Gastrocnemius medialis (tissue), 4 donors: ENCODE results near the gene KRTAP10-7.

ENCODE experiments used
- CTCF ChIP-seq, 5 experiments: fragments of 450-650 bp in 3 of 5; fragments of 200-600 bp in 2 of 5; sonication (generic) in 2 of 5; IDR thresholded peaks in 4 of 5; conservative IDR thresholded peaks in 1 of 5; 1 replicate in 4 of 5; 2 replicates in 1 of 5; pipeline ENCODE4 v1.5.1; 2016 to 2019; ENCODE audit warnings: antibody characterized with exemption in 5 of 5, mild to moderate bottlenecking in 3 of 5, moderate library complexity in 3 of 5
- POLR2A ChIP-seq, 2 donors: fragments of 450-650 bp; IDR thresholded peaks; one replicate each; pipeline ENCODE4 v1.6.1; 2017; ENCODE audit warnings: antibody characterized with exemption in 2 of 2, mild to moderate bottlenecking in 2 of 2, moderate library complexity in 2 of 2

GRCh38 chr21:44598061-44598460 is 2.3 kb upstream of the KRTAP10-7 start:
- TF ChIP-seq POLR2A (IDR thresholded peaks at IDR 0.05) (no peak), CTCF (IDR thresholded peaks at IDR 0.05 in 4 of 5, conservative IDR thresholded peaks at IDR 0.05 in 1 of 5) (no peak)
